HEK293 (cell line): ENCODE measurements around the gene GALNTL6.

Experiments
- CTCF ChIA-PET: fragments of 350-600 bp; formaldehyde crosslinking; extraction: SDS; loops from one replicate; lab custom pipeline; 2021; ENCODE audit warnings: antibody characterized with exemption; lab: Yijun Ruan, JAX
- POLR2A ChIA-PET: fragments of 300-600 bp; formaldehyde crosslinking; extraction: SDS; loops from one replicate; lab custom pipeline; 2020; ENCODE audit warnings: antibody characterized with exemption, inconsistent platforms; lab: Yijun Ruan, JAX
- H3K27ac ChIP-seq: fragments of 200-500 bp; sonication (Bioruptor generic); 2 replicates; pipeline ENCODE4 v1.5.1; 2014; ENCODE audit warnings: low read depth, low read length, control low read depth, inconsistent platforms; ENCODE audit errors: extremely low read depth
- H3K36me3 ChIP-seq, 2 experiments: fragments of 200-500 bp in 1 of 2; sonication (Bioruptor generic) in 1 of 2; 1 replicate in 1 of 2; 2 replicates in 1 of 2; pipeline ENCODE4 v1.5.1; 2014 to 2017; ENCODE audit warnings: inconsistent platforms in 2 of 2, low read length in 2 of 2; ENCODE audit not compliant: control insufficient read depth in 2 of 2, insufficient read depth in 1 of 2
- H3K4me1 ChIP-seq: fragments of 200-500 bp; sonication (Bioruptor generic); 2 replicates; pipeline ENCODE4 v1.5.1; 2014; ENCODE audit warnings: mild to moderate bottlenecking, low read length, inconsistent platforms; ENCODE audit not compliant: control insufficient read depth, insufficient read depth
- H3K4me3 ChIP-seq: 2 replicates; pipeline ENCODE4 v1.5.1; 2011; ENCODE audit warnings: low read depth, mild to moderate bottlenecking, control low read depth, low read length, moderate library complexity
- H3K9me3 ChIP-seq: fragments of 200-500 bp; sonication (Bioruptor generic); 2 replicates; pipeline ENCODE4 v1.5.1; 2014; ENCODE audit warnings: low read depth, low read length, inconsistent platforms; ENCODE audit not compliant: control insufficient read depth, insufficient read depth
- PATZ1 ChIP-seq: fragments of 450-650 bp; formaldehyde crosslinking; IDR thresholded peaks from 2 replicates; pipeline ENCODE4 v1.5.1; 2016; ENCODE audit warnings: missing biosample characterization, missing genetic modification characterization
- RBAK ChIP-seq: fragments of 450-650 bp; formaldehyde crosslinking; IDR thresholded peaks from 2 replicates; pipeline ENCODE4 v1.5.1; 2016; ENCODE audit warnings: missing biosample characterization, missing genetic modification characterization
- SCRT1 ChIP-seq: fragments of 450-650 bp; formaldehyde crosslinking; IDR thresholded peaks from 2 replicates; pipeline ENCODE4 v1.5.1; 2016; ENCODE audit warnings: missing biosample characterization, missing genetic modification characterization, borderline replicate concordance
- SCRT2 ChIP-seq: fragments of 450-650 bp; formaldehyde crosslinking; IDR thresholded peaks from 2 replicates; pipeline ENCODE4 v1.5.1; 2016; ENCODE audit warnings: missing biosample characterization, missing genetic modification characterization
- ZBTB49 ChIP-seq: fragments of 450-650 bp; formaldehyde crosslinking; IDR thresholded peaks from 2 replicates; pipeline ENCODE4 v1.5.1; 2016; ENCODE audit warnings: missing biosample characterization, missing genetic modification characterization, low read depth
- ZFP41 ChIP-seq: fragments of 450-650 bp; formaldehyde crosslinking; IDR thresholded peaks from 2 replicates; pipeline ENCODE4 v1.5.1; 2016; ENCODE audit warnings: missing biosample characterization, missing genetic modification characterization, borderline replicate concordance
- ZNF169 ChIP-seq: fragments of 450-650 bp; formaldehyde crosslinking; IDR thresholded peaks from 2 replicates; pipeline ENCODE4 v1.5.1; 2016; ENCODE audit warnings: missing biosample characterization, missing genetic modification characterization
- ZNF175 ChIP-seq: fragments of 450-650 bp; formaldehyde crosslinking; IDR thresholded peaks from 2 replicates; pipeline ENCODE4 v1.5.1; 2016; ENCODE audit warnings: missing biosample characterization, missing genetic modification characterization
- ZNF266 ChIP-seq: fragments of 450-650 bp; formaldehyde crosslinking; IDR thresholded peaks from 2 replicates; pipeline ENCODE4 v1.5.1; 2016; ENCODE audit warnings: missing biosample characterization, missing genetic modification characterization, low read depth
- ZNF341 ChIP-seq: fragments of 450-650 bp; formaldehyde crosslinking; IDR thresholded peaks from 2 replicates; pipeline ENCODE4; 2016; ENCODE audit warnings: low read depth, missing biosample characterization, missing genetic modification characterization
- ZNF426 ChIP-seq: fragments of 450-650 bp; formaldehyde crosslinking; IDR thresholded peaks from 2 replicates; pipeline ENCODE4 v1.5.1; 2017; ENCODE audit warnings: missing biosample characterization, missing genetic modification characterization, mild to moderate bottlenecking, inconsistent platforms, moderate library complexity
- ZNF473 ChIP-seq: fragments of 450-650 bp; formaldehyde crosslinking; IDR thresholded peaks from 2 replicates; pipeline ENCODE4 v1.5.1; 2017; ENCODE audit warnings: missing biosample characterization, missing genetic modification characterization
- ZNF555 ChIP-seq: fragments of 450-650 bp; formaldehyde crosslinking; conservative IDR thresholded peaks from 2 replicates; pipeline ENCODE4 v1.5.1; 2017; ENCODE audit warnings: missing biosample characterization, mild to moderate bottlenecking, missing genetic modification characterization, inconsistent platforms
- ZNF626 ChIP-seq: fragments of 450-650 bp; sonication (Bioruptor Pico); formaldehyde crosslinking; IDR thresholded peaks from 2 replicates; pipeline ENCODE4 v1.5.1; 2018; ENCODE audit warnings: missing biosample characterization, missing genetic modification characterization, inconsistent platforms
- ZNF701 ChIP-seq: fragments of 450-650 bp; formaldehyde crosslinking; IDR thresholded peaks from 2 replicates; pipeline ENCODE4 v1.5.1; 2016; ENCODE audit warnings: missing biosample characterization, missing genetic modification characterization
- ZNF704 ChIP-seq: fragments of 450-650 bp; formaldehyde crosslinking; IDR thresholded peaks from 2 replicates; pipeline ENCODE4 v1.5.1; 2016; ENCODE audit warnings: missing biosample characterization, missing genetic modification characterization
- ZNF768 ChIP-seq: fragments of 450-650 bp; formaldehyde crosslinking; IDR thresholded peaks from 2 replicates; pipeline ENCODE4 v1.5.1; 2018; ENCODE audit warnings: missing biosample characterization, mild to moderate bottlenecking, missing genetic modification characterization

The GALNTL6 gene

GRCh38 chr4:172780566-172781081, 967.4 kb downstream of the GALNTL6 start:
- CTCF ChIA-PET: no interaction called here
- H3K36me3 ChIP-seq: no peaks in the 10 kb centered on the region
- no peaks in the 10 kb centered on the region for H3K4me1 ChIP-seq
- POLR2A ChIA-PET: no interaction called here
- TF ChIP-seq ZNF341 (tag by site-specific recombination) (no peak), ZNF175 (tag by site-specific recombination) (no peak), ZNF473 (tag by site-specific recombination) (no peak), ZNF701 (tag by site-specific recombination) (no peak), ZBTB49 (tag by site-specific recombination) (no peak), ZNF555 (tag by site-specific recombination) (no peak), ZNF704 (tag by site-specific recombination) (no peak), SCRT2 (tag by site-specific recombination) (no peak)
- no peak overlapping the region for H3K27ac ChIP-seq
- H3K9me3 ChIP-seq: no peaks in the 10 kb centered on the region
- H3K4me3 ChIP-seq: no peak overlapping the region

GRCh38 chr4:172785613-172786012, 972.4 kb downstream of the GALNTL6 start:
- TF ChIP-seq ZNF626 (no peak), ZFP41 (no peak), ZNF169 (tag by site-specific recombination) (no peak), SCRT1 (tag by site-specific recombination) (no peak), ZNF426 (tag by site-specific recombination) (no peak)
- H3K9me3 ChIP-seq: no peaks in the 10 kb centered on the region
- ChIA-PET POLR2A (no interaction called here), CTCF (no interaction called here)
- H3K4me1 ChIP-seq: no peaks in the 10 kb centered on the region
- no peak overlapping the region for H3K4me3 ChIP-seq
- no peak overlapping the region for H3K27ac ChIP-seq
- H3K36me3 ChIP-seq: no peaks in the 10 kb centered on the region

GRCh38 chr4:172786039-172786792, 973.0 kb downstream of the GALNTL6 start:
- Histone ChIP-seq H3K9me3 (no peaks in the 10 kb centered on the region), H3K4me1 (no peaks in the 10 kb centered on the region), H3K36me3 (no peaks in the 10 kb centered on the region), H3K27ac (no peak overlapping the region), H3K4me3 (no peak overlapping the region)
- ChIA-PET POLR2A (no interaction called here), CTCF (no interaction called here)
- TF ChIP-seq ZNF704 (tag by site-specific recombination): no peak
- TF ChIP-seq ZNF768 (tag by site-specific recombination): no peak
- no peak for TF ChIP-seq PATZ1 (tag by site-specific recombination)
- TF ChIP-seq RBAK (tag by site-specific recombination): no peak
- no peak for TF ChIP-seq ZNF266
